HCT116 (cell line): ENCODE results near the gene NDUFC1. TPM values are rescaled to one million over a fixed set of nuclear protein-coding genes. Genes with fewer than 3 reads are reported as not detected.

Source experiments
- ATAC-seq: fragments of 200-7000 bp; cut with Tn5 transposase; 2 replicates; pipeline ENCODE4 v1.9.1; 2020; ENCODE audit warnings: mild to moderate bottlenecking, moderate library complexity
- BruUV-seq: library from RNA; stranded (reverse); fragments of 400-500 nt; replicated peaks from 2 replicates; lab custom pipeline; 2021; lab: Mats Ljungman, UMichigan
- CTCF ChIA-PET: fragments of 300-600 bp; sonication (Branson Sonifier 250); formaldehyde crosslinking; loops from one replicate; lab custom pipeline; 2021; ENCODE audit warnings: antibody characterized with exemption; lab: Charles Lee
- POLR2A ChIA-PET: fragments of 300-600, 350-600 bp; sonication (Branson Sonifier 250); formaldehyde crosslinking; loops from one replicate; lab custom pipeline; 2021; ENCODE audit warnings: antibody characterized with exemption; lab: Charles Lee
- RAD21 ChIA-PET, 2 experiments: fragments of 300-600 bp; sonication (Branson Sonifier 250); formaldehyde crosslinking; loops; one replicate each; lab custom pipeline; 2023; ENCODE audit warnings: low total read pairs in 2 of 2; ENCODE audit not compliant: uncharacterized antibody in 2 of 2, unreplicated experiment in 2 of 2, low non-redundant PET in 1 of 2; lab: Charles Lee
- DNase-seq: peaks from one replicate; pipeline ENCODE4 v3.0.0-alpha.2; 2010; ENCODE audit warnings: low read depth, low spot score
- H2AFZ ChIP-seq: fragments of 200-600 bp; shearing (Covaris generic), sonication (generic); 2 replicates; pipeline ENCODE4 v1.6.1; 2017; ENCODE audit warnings: low read depth, mixed run types, mixed read lengths, antibody characterized with exemption, low read length; ENCODE audit not compliant: poor library complexity, severe bottlenecking
- H3K27ac ChIP-seq: 2 replicates; pipeline ENCODE4 v1.5.1; 2012; ENCODE audit warnings: low read depth, low read length
- H3K27me3 ChIP-seq: fragments of 200-600 bp; sonication (generic); 2 replicates; pipeline ENCODE4 v1.6.1; 2016; ENCODE audit warnings: mixed run types, low read length, mixed read lengths; ENCODE audit not compliant: insufficient read depth
- H3K36me3 ChIP-seq, 2 experiments: fragments of 200-500 bp in 1 of 2; fragments of 200-600 bp in 1 of 2; sonication (Bioruptor generic) in 1 of 2; sonication (generic) in 1 of 2; 2 replicates each; pipeline versions ENCODE4 v1.5.1 to v1.6.1; 2014 to 2016; ENCODE audit warnings: low read length in 2 of 2, inconsistent platforms in 1 of 2, mixed read lengths in 1 of 2, mixed run types in 1 of 2; ENCODE audit not compliant: insufficient read depth in 2 of 2, control insufficient read depth in 1 of 2
- H3K4me1 ChIP-seq, 2 experiments: fragments of 200-600 bp in 1 of 2; sonication (generic) in 1 of 2; 2 replicates each; pipeline versions ENCODE4 v1.5.1 to v1.6.1; 2012 to 2017; ENCODE audit warnings: low read length in 2 of 2, inconsistent platforms in 1 of 2, mild to moderate bottlenecking in 1 of 2, mixed read lengths in 1 of 2, mixed run types in 1 of 2, moderate library complexity in 1 of 2; ENCODE audit not compliant: insufficient read depth in 2 of 2, control insufficient read depth in 1 of 2
- H3K4me2 ChIP-seq: fragments of 200-600 bp; sonication (generic); 2 replicates; pipeline ENCODE4 v1.6.1; 2017; ENCODE audit warnings: mixed run types, low read length, mixed read lengths
- H3K4me3 ChIP-seq, 2 experiments: fragments of 200-600 bp in 1 of 2; sonication (generic) in 1 of 2; replicated peaks in 1 of 2; 2 replicates each; pipeline ENCODE4 v1.5.1; 2011 to 2016; ENCODE audit warnings: low read length in 2 of 2, control low read depth in 1 of 2, low read depth in 1 of 2, mild to moderate bottlenecking in 1 of 2, mixed read lengths in 1 of 2, mixed run types in 1 of 2
- H3K79me2 ChIP-seq: fragments of 200-600 bp; sonication (generic); 2 replicates; pipeline ENCODE4 v1.6.1; 2017; ENCODE audit warnings: mild to moderate bottlenecking, mixed run types, low read length, moderate library complexity, mixed read lengths; ENCODE audit not compliant: insufficient read depth
- H3K9ac ChIP-seq: fragments of 200-600 bp; sonication (generic); 2 replicates; pipeline ENCODE4 v1.6.1; 2016; ENCODE audit warnings: low read length, mixed read lengths
- H3K9me2 ChIP-seq: fragments of 200-600 bp; sonication (generic), shearing (Covaris generic); 2 replicates; pipeline ENCODE4 v1.6.1; 2017; ENCODE audit warnings: mixed run types, mild to moderate bottlenecking, moderate library complexity; ENCODE audit not compliant: insufficient read depth
- H3K9me3 ChIP-seq, 2 experiments: fragments of 200-500 bp in 1 of 2; fragments of 200-600 bp in 1 of 2; sonication (Bioruptor generic) in 1 of 2; sonication (generic) in 1 of 2; 2 replicates each; pipeline ENCODE4 v1.6.1; 2014 to 2017; ENCODE audit warnings: low read length in 2 of 2, mixed read lengths in 2 of 2, inconsistent platforms in 1 of 2, low read depth in 1 of 2, mild to moderate bottlenecking in 1 of 2, mixed run types in 1 of 2, moderate library complexity in 1 of 2; ENCODE audit not compliant: control insufficient read depth in 1 of 2, insufficient read depth in 1 of 2
- H4K20me1 ChIP-seq: fragments of 200-600 bp; sonication (generic), shearing (Covaris generic); 2 replicates; pipeline ENCODE4 v1.6.1; 2017; ENCODE audit warnings: mixed run types, mild to moderate bottlenecking, moderate library complexity; ENCODE audit not compliant: insufficient read depth
- CBX3 ChIP-seq: IDR thresholded peaks from 2 replicates; pipeline ENCODE4 v1.6.1; 2012; ENCODE audit warnings: low read depth
- CEBPB ChIP-seq: IDR thresholded peaks from 2 replicates; pipeline ENCODE4 v1.6.1; 2012; ENCODE audit warnings: low read depth
- CTCF ChIP-seq, 3 experiments: fragments of 200-600 bp in 1 of 3; sonication (generic) in 1 of 3; IDR thresholded peaks in 2 of 3; conservative IDR thresholded peaks in 1 of 3; 2 replicates each; pipeline ENCODE4 v1.5.1; 2012 to 2017; ENCODE audit warnings: low read depth in 2 of 3, low read length in 2 of 3, antibody characterized with exemption in 1 of 3, borderline replicate concordance in 1 of 3, control low read depth in 1 of 3, mild to moderate bottlenecking in 1 of 3, mixed read lengths in 1 of 3, mixed run types in 1 of 3, moderate library complexity in 1 of 3; ENCODE audit not compliant: insufficient read depth in 1 of 3
- EGR1 ChIP-seq: IDR thresholded peaks from 2 replicates; pipeline ENCODE4 v1.6.1; 2012; ENCODE audit warnings: low read depth
- ELF1 ChIP-seq: IDR thresholded peaks from 2 replicates; pipeline ENCODE4 v1.6.1; 2012; ENCODE audit warnings: low read depth, borderline replicate concordance
- EZH2 ChIP-seq: fragments of 200-600 bp; sonication (generic); IDR thresholded peaks from 2 replicates; pipeline ENCODE4 v1.6.1; 2017; ENCODE audit warnings: antibody characterized with exemption, mixed run types
- EZH2phosphoT487 ChIP-seq: fragments of 200-600 bp; IDR thresholded peaks from 2 replicates; pipeline ENCODE4 v1.6.1; 2018; ENCODE audit warnings: antibody characterized with exemption, borderline replicate concordance
- FOSL1 ChIP-seq: IDR thresholded peaks from 2 replicates; pipeline ENCODE4 v1.6.1; 2012; ENCODE audit warnings: low read depth
- JUND ChIP-seq: IDR thresholded peaks from 2 replicates; pipeline ENCODE4 v1.6.1; 2012
- MAX ChIP-seq: IDR thresholded peaks from 2 replicates; pipeline ENCODE4 v1.6.1; 2012
- POLR2A ChIP-seq: IDR thresholded peaks from 2 replicates; pipeline ENCODE4 v1.7.0; 2011; ENCODE audit warnings: borderline replicate concordance; ENCODE audit not compliant: insufficient read depth, insufficient read length; ENCODE audit errors: extremely low read depth
- POLR2AphosphoS5 ChIP-seq: IDR thresholded peaks from 2 replicates; pipeline ENCODE4 v1.6.1; 2011; ENCODE audit warnings: mild to moderate bottlenecking, low read depth, low read length, moderate library complexity
- RAD21 ChIP-seq: IDR thresholded peaks from 2 replicates; pipeline ENCODE4 v1.6.1; 2012; ENCODE audit warnings: low read depth, mild to moderate bottlenecking
- SP1 ChIP-seq: IDR thresholded peaks from 2 replicates; pipeline ENCODE4 v1.6.1; 2012; ENCODE audit warnings: low read depth
- SRF ChIP-seq: IDR thresholded peaks from 2 replicates; pipeline ENCODE4 v1.6.1; 2012; ENCODE audit warnings: low read depth
- TCF7L2 ChIP-seq: IDR thresholded peaks from 2 replicates; pipeline ENCODE4 v1.7.0; 2011; ENCODE audit warnings: borderline replicate concordance, inconsistent platforms; ENCODE audit not compliant: insufficient read depth, insufficient read length; ENCODE audit errors: extremely low read depth
- YY1 ChIP-seq: IDR thresholded peaks from 2 replicates; pipeline ENCODE4 v1.6.1; 2011; ENCODE audit warnings: low read length, low read depth, moderate library complexity, mild to moderate bottlenecking; ENCODE audit not compliant: insufficient replicate concordance; ENCODE audit errors: extremely low read depth
- ZBTB33 ChIP-seq: IDR thresholded peaks from 2 replicates; pipeline ENCODE4 v1.6.1; 2011; ENCODE audit warnings: mild to moderate bottlenecking, low read length, moderate library complexity; ENCODE audit not compliant: insufficient replicate concordance; ENCODE audit errors: extremely low read depth
- ZFX ChIP-seq: fragments of 450-650 bp; IDR thresholded peaks from 2 replicates; pipeline ENCODE4 v1.6.1; 2017
- intact Hi-C: fragments of 100-400 bp; cut with micrococcal nuclease; formaldehyde crosslinking; loops from 2 replicates; pipeline ENCODE4 v1.10.0; 2022
- total RNA-seq: library from RNA; stranded (reverse); gene quantifications from one replicate; pipeline ENCODE4 v1.2.1, GENCODE V29; 2021; ENCODE audit not compliant: unreplicated experiment

Gene NDUFC1
- total RNA-seq, 1 experiment from 2014 or later: 86.9 TPM

GRCh38 chr4:139295206-139295941 is 6.9 kb downstream of the NDUFC1 start (continued):
- peak in 2 of 3 experiments; percentile 82 to 91; a peak in 4 of 6 replicates for TF ChIP-seq CTCF (IDR thresholded peaks at IDR 0.05 in 2 of 3, conservative IDR thresholded peaks at IDR 0.05 in 1 of 3; ENCODE audit: borderline replicate concordance in 1 of 3, insufficient read depth in 1 of 3, low read depth in 2 of 3, low read length in 2 of 3)

- RAD21 ChIA-PET: no interaction called here
- Histone ChIP-seq H2AFZ (no peak overlapping the region), H3K9ac (no peak overlapping the region), H3K4me3 (no peak overlapping the region), H3K9me3 (no peaks in the 10 kb centered on the region), H3K4me1 (no peaks in the 10 kb centered on the region), H3K27ac (no peak overlapping the region), H3K79me2 (no peaks in the 10 kb centered on the region)
- BruUV-seq: no TSS peak
- TF ChIP-seq JUND (no peak), EZH2 (no peak), CTCF (IDR thresholded peaks at IDR 0.05 in 2 of 3, conservative IDR thresholded peaks at IDR 0.05 in 1 of 3; ENCODE audit: borderline replicate concordance in 1 of 3, insufficient read depth in 1 of 3, low read depth in 2 of 3, low read length in 2 of 3) (no peak), FOSL1 (no peak), POLR2A (no peak), CEBPB (no peak), EGR1 (no peak), POLR2AphosphoS5 (no peak), ELF1 (no peak), RAD21 (no peak), YY1 (no peak), EZH2phosphoT487 (no peak), ZBTB33 (no peak), SP1 (no peak), SRF (no peak), ZFX (no peak), CBX3 (no peak), TCF7L2 (no peak), MAX (no peak)
- TF ChIP-seq, all 23 proteins: peak for 0
- ChIA-PET POLR2A (no interaction called here), CTCF (interaction anchor here (1.1 kb wide), 1 partner anchor 12 kb away, joined by 3 read pairs; no protein-coding TSS in a partner anchor)
- Histone ChIP-seq H3K9me2 (no peaks in the 10 kb centered on the region), H4K20me1 (no peaks in the 10 kb centered on the region), H3K36me3 (peaks cover 6 to 9% of the 10 kb centered on the region in 2 experiments; a peak in 3 of 4 replicates), H3K4me2 (no peak overlapping the region), H3K27me3 (no peaks in the 10 kb centered on the region)
- ATAC-seq: no peak
- intact Hi-C loops: no loop called here
- no peak for DNase-seq
Observed at GRCh38 chr4:139286186-139286698, 16.0 kb downstream of the NDUFC1 start.
